PC-3 (cell line): ENCODE data around the gene PSMG2. TPM values are rescaled to one million over a fixed set of nuclear protein-coding genes. Genes with fewer than 3 reads are reported as not detected.

Experiments
- ATAC-seq: fragments of 200-7000 bp; cut with Tn5 transposase; 2 replicates; pipeline ENCODE4 v1.9.1; 2020; ENCODE audit warnings: mild to moderate bottlenecking, moderate library complexity
- BruUV-seq: library from RNA; stranded (reverse); fragments of 400-500 nt; replicated peaks from 2 replicates; lab custom pipeline; 2021; lab: Mats Ljungman, UMichigan
- CTCF ChIA-PET: fragments of 300-600 bp; sonication (Branson Sonifier 250); formaldehyde crosslinking; loops from one replicate; lab custom pipeline; 2022; ENCODE audit warnings: antibody characterized with exemption; lab: Charles Lee
- POLR2A ChIA-PET: fragments of 300-600 bp; sonication (Branson Sonifier 250); formaldehyde crosslinking; loops from one replicate; lab custom pipeline; 2022; ENCODE audit warnings: antibody characterized with exemption; ENCODE audit not compliant: unreplicated experiment; lab: Charles Lee
- DNase-seq: peaks from one replicate; pipeline ENCODE4 v3.0.0-alpha.2; 2015
- H2AFZ ChIP-seq: fragments of 300-600 bp; sonication (generic); 2 replicates; pipeline ENCODE4 v1.6.0; 2016; ENCODE audit warnings: antibody characterized with exemption, low read length
- H3F3A ChIP-seq: fragments of 300-600 bp; sonication (generic); one replicate; pipeline ENCODE4 v1.6.0; 2017; ENCODE audit warnings: antibody characterized with exemption, low read length, control low read depth, mild to moderate bottlenecking; ENCODE audit not compliant: unreplicated experiment
- H3K27ac ChIP-seq: fragments of 300-600 bp; sonication (generic); 2 replicates; pipeline ENCODE4 v1.5.1; 2016; ENCODE audit warnings: mild to moderate bottlenecking, low read length
- H3K27me3 ChIP-seq: fragments of 300-600 bp; sonication (generic); 2 replicates; pipeline ENCODE4 v1.6.1; 2016; ENCODE audit warnings: low read length, mixed read lengths
- H3K36me3 ChIP-seq: fragments of 300-600 bp; sonication (generic); 2 replicates; pipeline ENCODE4 v1.6.1; 2016; ENCODE audit warnings: low read depth, mixed run types, low read length, mixed read lengths
- H3K4me1 ChIP-seq: fragments of 300-600 bp; sonication (generic); 2 replicates; pipeline ENCODE4 v1.5.1; 2016; ENCODE audit warnings: low read length; ENCODE audit not compliant: insufficient read depth
- H3K4me2 ChIP-seq: fragments of 300-600 bp; sonication (generic); 2 replicates; pipeline ENCODE4 v1.6.0; 2016; ENCODE audit warnings: low read length
- H3K4me3 ChIP-seq: fragments of 300-600 bp; sonication (generic); 2 replicates; pipeline ENCODE4 v1.5.1; 2016; ENCODE audit warnings: mild to moderate bottlenecking, low read length, mixed read lengths
- H3K79me2 ChIP-seq: fragments of 300-600 bp; sonication (generic); 2 replicates; pipeline ENCODE4 v1.6.1; 2017; ENCODE audit warnings: low read length, mixed read lengths
- H3K9ac ChIP-seq: fragments of 300-600 bp; sonication (generic); 2 replicates; pipeline ENCODE4 v1.6.0; 2016; ENCODE audit warnings: mild to moderate bottlenecking, low read length
- H3K9me2 ChIP-seq: fragments of 300-600 bp; sonication (generic); replicated peaks from 2 replicates; pipeline ENCODE4 v1.6.1; 2016; ENCODE audit warnings: mixed run types, low read length, mixed read lengths
- H3K9me3 ChIP-seq: fragments of 300-600 bp; sonication (generic); 2 replicates; pipeline ENCODE4 v1.6.1; 2016; ENCODE audit warnings: low read length, mixed read lengths
- H4K20me1 ChIP-seq: fragments of 300-600 bp; sonication (generic); 2 replicates; pipeline ENCODE4 v1.6.1; 2016; ENCODE audit warnings: low read length, mixed read lengths
- CTCF ChIP-seq: fragments of 300-600 bp; sonication (generic); conservative IDR thresholded peaks from 2 replicates; pipeline ENCODE4 v1.5.1; 2017; ENCODE audit warnings: antibody characterized with exemption, low read depth, mild to moderate bottlenecking, low read length
- EZH2 ChIP-seq: fragments of 300-600 bp; sonication (generic); IDR thresholded peaks from one replicate; pipeline ENCODE4 v1.6.1; 2017; ENCODE audit warnings: antibody characterized with exemption, mild to moderate bottlenecking, low read length; ENCODE audit not compliant: unreplicated experiment
- EZH2phosphoT487 ChIP-seq: fragments of 300-600 bp; sonication (generic); IDR thresholded peaks from 2 replicates; pipeline ENCODE4 v1.6.1; 2018; ENCODE audit warnings: mild to moderate bottlenecking, antibody characterized with exemption, low read length, borderline replicate concordance
- intact Hi-C: fragments of 100-400 bp; cut with micrococcal nuclease; formaldehyde crosslinking; loops from 2 replicates; pipeline ENCODE4 v1.9.0; 2023
- total RNA-seq: library from RNA; depleted of rRNA; stranded (reverse); fragments of >200 nt; gene quantifications from 2 replicates; pipeline ENCODE4 v1.2.3, GENCODE V29; 2014

PSMG2 gene
- total RNA-seq, 1 experiment from 2014 or later: 93.6 TPM

GRCh38 chr18:12737243-12737902, 34.5 kb downstream of the PSMG2 start:
- no peak for DNase-seq
- Histone ChIP-seq H4K20me1 (no peaks in the 10 kb centered on the region), H3K9ac (no peak overlapping the region), H3K9me2 (no peaks in the 10 kb centered on the region), H3K27me3 (no peaks in the 10 kb centered on the region), H3K4me3 (no peak overlapping the region), H3F3A (peaks cover 7% of the 10 kb centered on the region), H3K9me3 (no peaks in the 10 kb centered on the region), H3K4me2 (no peak overlapping the region), H2AFZ (no peak overlapping the region), H3K36me3 (no peaks in the 10 kb centered on the region), H3K4me1 (peaks cover 18% of the 10 kb centered on the region), H3K27ac (no peak overlapping the region), H3K79me2 (no peaks in the 10 kb centered on the region)
- ATAC-seq: no peak
- intact Hi-C loops: no loop called here
- ChIA-PET CTCF (interaction anchor here (0.7 kb wide), 1 partner anchor 236 kb away, joined by 3 read pairs; no protein-coding TSS in a partner anchor), POLR2A (no interaction called here)
- BruUV-seq: no TSS peak
- TF ChIP-seq EZH2 (no peak), CTCF (no peak), EZH2phosphoT487 (no peak)

- H3K4me2 ChIP-seq: peak overlapping the region; percentile 50; the same call in 1 of the 2 replicates
- H3K9ac ChIP-seq: no peak overlapping the region
- no peak overlapping the region for H2AFZ ChIP-seq
- no TSS peak for BruUV-seq
- ChIA-PET POLR2A (no interaction called here), CTCF (interaction anchor here (0.5 to 0.9 kb wide), 3 partner anchors 174 to 940 kb away, joined by 3 to 4 read pairs (median 4); partner anchors contain the start of gene AFG3L2)
- no peaks in the 10 kb centered on the region for H3K9me3 ChIP-seq
- peak; percentile 91 for ATAC-seq
- no peak overlapping the region for H3K4me3 ChIP-seq
- no peaks in the 10 kb centered on the region for H3K36me3 ChIP-seq
- H3K9me2 ChIP-seq: no peaks in the 10 kb centered on the region
- intact Hi-C loops: loop anchor here (1.0 to 5.0 kb wide), 3 partner anchors 96 to 349 kb away; partner anchors contain the start of gene PTPN2
- no peaks in the 10 kb centered on the region for H3K27me3 ChIP-seq
- peak overlapping the region; percentile 83 for H3K27ac ChIP-seq
- H4K20me1 ChIP-seq: no peaks in the 10 kb centered on the region
- no peaks in the 10 kb centered on the region for H3K79me2 ChIP-seq
- peak; percentile 99 for DNase-seq
- peaks cover 27% of the 10 kb centered on the region for H3K4me1 ChIP-seq
- H3F3A ChIP-seq: peaks cover 7% of the 10 kb centered on the region
- TF ChIP-seq CTCF: no peak
- TF ChIP-seq EZH2: no peak
- TF ChIP-seq EZH2phosphoT487: no peak
Measured at GRCh38 chr18:12741351-12741750, 38.5 kb downstream of the PSMG2 start.

- Histone ChIP-seq H3K9me3 (no peaks in the 10 kb centered on the region), H3K27me3 (no peaks in the 10 kb centered on the region), H3K79me2 (no peaks in the 10 kb centered on the region), H4K20me1 (no peaks in the 10 kb centered on the region), H3K4me2 (peak overlapping the region; percentile 20), H3F3A (peaks cover 7% of the 10 kb centered on the region), H3K9me2 (no peaks in the 10 kb centered on the region), H3K4me1 (peaks cover 27% of the 10 kb centered on the region), H3K4me3 (no peak overlapping the region), H3K9ac (no peak overlapping the region), H2AFZ (no peak overlapping the region), H3K27ac (peak overlapping the region; percentile 83), H3K36me3 (no peaks in the 10 kb centered on the region)
- CTCF ChIA-PET: interaction anchor here (0.6 kb wide), 1 partner anchor 192 kb away, joined by 4 read pairs; no protein-coding TSS in a partner anchor
- no TSS peak for BruUV-seq
- DNase-seq (peak; percentile 93), ATAC-seq (peak; percentile 54)
- POLR2A ChIA-PET: interaction anchor here (0.6 kb wide), 1 partner anchor 282 kb away, joined by 5 read pairs; no protein-coding TSS in a partner anchor
- TF ChIP-seq EZH2phosphoT487 (no peak), EZH2 (no peak)
- intact Hi-C loops: loop anchor here (5.0 kb wide), 2 partner anchors 95 to 350 kb away; no protein-coding TSS in a partner anchor
Measured at GRCh38 chr18:12742453-12742852, 39.6 kb downstream of the PSMG2 start.
